GM18870 (cell line): ENCODE measurements around the gene SYP.

Source experiments
- ATAC-seq: cut with Tn5 transposase; IDR thresholded peaks from one replicate; pipeline ENCODE4 v1.9.1; 2021; ENCODE audit warnings: moderate library complexity; ENCODE audit not compliant: unreplicated experiment

The SYP gene

GRCh38 chrX:49221868-49222267 is 21.9 kb upstream of the SYP start:
- no peak for ATAC-seq

- no peak for ATAC-seq
Measured at GRCh38 chrX:49220100-49220499, 20.1 kb upstream of the SYP start.

GRCh38 chrX:49214996-49215526 is 15.1 kb upstream of the SYP start:
- ATAC-seq: no peak

GRCh38 chrX:49214416-49214815 is 14.4 kb upstream of the SYP start:
- no peak for ATAC-seq

- no peak for ATAC-seq
Measured at GRCh38 chrX:49212861-49213260, 12.9 kb upstream of the SYP start.

- ATAC-seq: no peak
Measured at GRCh38 chrX:49212209-49212608, 12.2 kb upstream of the SYP start.

- ATAC-seq: no peak
Measured at GRCh38 chrX:49211074-49211473, 11.1 kb upstream of the SYP start.

- ATAC-seq: no peak
Measured at GRCh38 chrX:49210406-49210805, 10.4 kb upstream of the SYP start.

GRCh38 chrX:49209434-49210251 is 9.7 kb upstream of the SYP start:
- no peak for ATAC-seq

- ATAC-seq: no peak
Measured at GRCh38 chrX:49208399-49208798, 8.4 kb upstream of the SYP start.

GRCh38 chrX:49206543-49206942 is 6.5 kb upstream of the SYP start:
- no peak for ATAC-seq

- no peak for ATAC-seq
Measured at GRCh38 chrX:49205443-49205842, 5.5 kb upstream of the SYP start.

GRCh38 chrX:49204709-49205108 is 4.7 kb upstream of the SYP start:
- ATAC-seq: no peak

- ATAC-seq: no peak
Measured at GRCh38 chrX:49204017-49204416, 4.0 kb upstream of the SYP start.

GRCh38 chrX:49203536-49203935 is 3.5 kb upstream of the SYP start:
- ATAC-seq: no peak

GRCh38 chrX:49202022-49202421 is 2.0 kb upstream of the SYP start:
- ATAC-seq: no peak

- no peak for ATAC-seq
Measured at GRCh38 chrX:49199315-49199595, 738 bp downstream of the SYP start.

- ATAC-seq: no peak
Measured at GRCh38 chrX:49198540-49199314, 1.3 kb downstream of the SYP start.

- ATAC-seq: no peak
Measured at GRCh38 chrX:49197543-49198087, 2.4 kb downstream of the SYP start.

GRCh38 chrX:49193542-49193964 is 6.4 kb downstream of the SYP start:
- no peak for ATAC-seq

- no peak for ATAC-seq
Measured at GRCh38 chrX:49192722-49193328, 7.2 kb downstream of the SYP start.
